Gastroesophageal sphincter (tissue), 3 donors: ENCODE data around the gene PNPLA1.

Source experiments
- CTCF ChIP-seq, 4 experiments: fragments of 200-600 bp in 2 of 4; fragments of 450-650 bp in 2 of 4; sonication (generic) in 1 of 4; IDR thresholded peaks; one replicate each; pipeline ENCODE4 v1.5.1; 2017 to 2019; ENCODE audit warnings: antibody characterized with exemption in 4 of 4, mild to moderate bottlenecking in 2 of 4, moderate library complexity in 2 of 4
- EP300 ChIP-seq: sonication (generic); formaldehyde crosslinking; IDR thresholded peaks from one replicate; pipeline ENCODE4 v1.6.1; 2017; ENCODE audit warnings: antibody characterized with exemption, mild to moderate bottlenecking
- POLR2A ChIP-seq, 2 donors: fragments of 450-650 bp; IDR thresholded peaks; one replicate each; pipeline ENCODE4 v1.6.1; 2017; ENCODE audit warnings: antibody characterized with exemption in 2 of 2, mild to moderate bottlenecking in 2 of 2, moderate library complexity in 1 of 2
- POLR2AphosphoS5 ChIP-seq: sonication (generic); formaldehyde crosslinking; IDR thresholded peaks from one replicate; pipeline ENCODE4 v1.6.1; 2017; ENCODE audit warnings: antibody characterized with exemption

DNA sequence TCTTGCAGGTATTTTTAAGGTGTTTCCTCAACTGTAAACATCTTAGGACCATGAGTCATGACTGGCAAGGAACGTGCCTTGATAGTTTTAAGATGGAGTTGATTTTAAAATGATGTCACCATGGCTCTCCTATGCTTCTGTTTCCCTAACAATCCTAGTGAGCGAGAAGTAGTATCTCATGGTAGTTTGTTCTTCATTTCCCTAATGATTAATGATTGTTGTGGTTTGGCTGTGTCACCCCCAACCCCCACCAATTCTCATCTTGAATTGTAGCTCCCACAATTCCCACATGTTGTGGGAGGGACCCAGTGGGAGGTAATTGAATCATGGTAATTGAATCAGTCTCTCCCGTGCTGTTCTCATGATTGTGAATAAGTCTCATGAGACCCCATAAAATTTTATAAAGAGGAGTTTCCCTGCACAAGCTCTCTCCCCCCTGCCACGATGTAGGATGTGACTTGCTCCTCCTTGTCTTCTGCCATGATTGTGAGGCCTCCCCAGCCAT is 83.6 kb downstream of the PNPLA1 start:
- TF ChIP-seq CTCF (IDR thresholded peaks at IDR 0.05) (no peak), POLR2A (IDR thresholded peaks at IDR 0.05) (no peak), POLR2AphosphoS5 (no peak), EP300 (no peak)
